Measurements from ENCODE around the gene AMER2.

The AMER2 gene

DNA sequence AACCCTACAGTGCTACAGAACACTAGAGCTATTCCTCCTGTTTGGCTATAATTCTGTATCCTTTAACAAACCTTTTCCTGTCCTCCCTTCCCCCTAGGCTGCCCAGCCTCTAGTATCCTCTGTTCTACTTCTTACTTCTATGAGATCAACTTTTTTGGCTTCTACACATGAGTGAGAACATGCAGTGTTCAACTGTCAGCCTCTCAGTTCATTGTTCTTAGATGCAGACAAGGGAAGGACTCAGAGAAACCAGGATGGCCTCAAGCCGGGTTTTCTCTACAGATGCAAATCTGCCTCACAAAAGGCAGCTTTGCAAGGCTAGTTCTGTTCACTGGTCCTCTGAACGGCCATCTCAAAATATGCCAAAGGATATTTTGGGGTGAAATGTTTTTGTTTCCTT is 18.4 kb downstream of the AMER2 start:
- H3K27ac ChIP-seq: no peak overlapping the region
- TF ChIP-seq ZFX (IDR thresholded peaks at IDR 0.05): no peak
- TF ChIP-seq, protein P1, sequence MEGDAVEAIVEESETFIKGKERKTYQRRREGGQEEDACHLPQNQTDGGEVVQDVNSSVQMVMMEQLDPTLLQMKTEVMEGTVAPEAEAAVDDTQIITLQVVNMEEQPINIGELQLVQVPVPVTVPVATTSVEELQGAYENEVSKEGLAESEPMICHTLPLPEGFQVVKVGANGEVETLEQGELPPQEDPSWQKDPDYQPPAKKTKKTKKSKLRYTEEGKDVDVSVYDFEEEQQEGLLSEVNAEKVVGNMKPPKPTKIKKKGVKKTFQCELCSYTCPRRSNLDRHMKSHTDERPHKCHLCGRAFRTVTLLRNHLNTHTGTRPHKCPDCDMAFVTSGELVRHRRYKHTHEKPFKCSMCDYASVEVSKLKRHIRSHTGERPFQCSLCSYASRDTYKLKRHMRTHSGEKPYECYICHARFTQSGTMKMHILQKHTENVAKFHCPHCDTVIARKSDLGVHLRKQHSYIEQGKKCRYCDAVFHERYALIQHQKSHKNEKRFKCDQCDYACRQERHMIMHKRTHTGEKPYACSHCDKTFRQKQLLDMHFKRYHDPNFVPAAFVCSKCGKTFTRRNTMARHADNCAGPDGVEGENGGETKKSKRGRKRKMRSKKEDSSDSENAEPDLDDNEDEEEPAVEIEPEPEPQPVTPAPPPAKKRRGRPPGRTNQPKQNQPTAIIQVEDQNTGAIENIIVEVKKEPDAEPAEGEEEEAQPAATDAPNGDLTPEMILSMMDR (conservative IDR thresholded peaks at IDR 0.05): no peak

DNA sequence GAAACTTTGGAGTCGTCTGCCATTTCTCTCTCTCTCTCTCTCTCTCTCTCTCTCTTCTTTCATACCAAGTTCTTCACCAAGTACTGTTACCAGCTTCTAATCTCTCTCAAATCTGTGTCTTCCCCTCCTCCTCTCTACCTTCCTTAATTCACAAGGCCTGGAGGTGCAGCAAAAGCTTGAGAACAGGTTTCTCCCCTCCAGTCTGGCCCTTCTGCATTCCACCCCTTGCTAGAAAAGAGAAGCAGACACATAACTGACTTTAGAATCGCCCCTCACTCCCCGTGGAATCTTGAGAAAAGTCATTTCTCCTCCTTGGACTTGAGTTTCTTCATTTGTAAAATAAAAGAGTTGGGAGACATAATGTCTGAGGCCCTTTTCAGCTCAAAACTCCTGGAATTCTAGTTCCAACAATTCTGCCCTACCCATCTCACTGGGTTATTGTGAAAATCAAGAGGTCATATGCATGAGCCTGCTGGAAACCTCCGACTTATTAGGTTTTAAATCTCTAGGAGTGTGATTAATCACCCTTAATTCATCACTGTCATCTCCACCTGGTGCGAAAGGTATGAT is 20.4 kb downstream of the AMER2 start:
- TF ChIP-seq, protein P1 (conservative IDR thresholded peaks at IDR 0.05): no peak
- no peak for TF ChIP-seq ZFX (IDR thresholded peaks at IDR 0.05)
- no peak overlapping the region for H3K27ac ChIP-seq

DNA sequence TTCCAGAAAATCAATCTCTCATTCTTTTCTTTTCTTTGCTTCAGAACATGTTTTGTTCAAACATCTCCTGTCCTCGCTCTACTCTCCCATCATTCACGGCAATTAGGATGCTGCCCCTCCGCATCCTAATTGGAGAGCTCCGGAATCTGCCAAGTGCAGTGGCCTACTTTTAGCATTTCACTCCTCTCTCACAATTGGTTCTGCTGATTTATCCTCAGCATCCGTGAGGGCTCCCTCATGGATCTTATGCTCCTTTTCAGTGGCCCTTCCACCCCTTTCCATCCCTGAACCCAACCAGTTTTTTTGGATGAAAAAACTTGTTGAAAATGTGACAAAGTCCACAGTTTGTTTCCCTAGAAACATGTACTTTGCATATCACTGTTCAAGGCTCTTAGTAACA is 22.4 kb downstream of the AMER2 start:
- H3K27ac ChIP-seq: no peak overlapping the region
- no peak for TF ChIP-seq ZFX (IDR thresholded peaks at IDR 0.05)
- TF ChIP-seq, protein P1 (conservative IDR thresholded peaks at IDR 0.05): no peak

DNA sequence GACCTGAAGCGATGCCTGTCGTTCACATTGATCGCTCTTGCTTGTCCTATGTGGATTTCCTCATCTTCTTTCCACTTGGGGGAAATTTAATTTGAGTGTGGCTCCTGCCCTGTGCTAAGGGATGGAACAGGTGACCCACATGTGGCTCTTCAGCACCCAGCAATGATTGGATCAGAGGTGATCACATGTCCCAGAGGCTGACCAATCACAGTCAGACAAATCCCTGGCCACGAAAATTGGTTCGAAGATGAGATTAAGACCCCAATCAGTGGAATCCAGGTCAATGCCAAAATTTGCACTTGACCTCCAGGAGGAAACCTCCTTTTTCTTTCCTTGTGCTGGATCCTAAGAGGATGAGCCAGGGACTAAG is 23.7 kb downstream of the AMER2 start:
- H3K27ac ChIP-seq: no peak overlapping the region
- TF ChIP-seq ZFX (IDR thresholded peaks at IDR 0.05): no peak
- TF ChIP-seq, protein P1 (conservative IDR thresholded peaks at IDR 0.05): no peak

DNA sequence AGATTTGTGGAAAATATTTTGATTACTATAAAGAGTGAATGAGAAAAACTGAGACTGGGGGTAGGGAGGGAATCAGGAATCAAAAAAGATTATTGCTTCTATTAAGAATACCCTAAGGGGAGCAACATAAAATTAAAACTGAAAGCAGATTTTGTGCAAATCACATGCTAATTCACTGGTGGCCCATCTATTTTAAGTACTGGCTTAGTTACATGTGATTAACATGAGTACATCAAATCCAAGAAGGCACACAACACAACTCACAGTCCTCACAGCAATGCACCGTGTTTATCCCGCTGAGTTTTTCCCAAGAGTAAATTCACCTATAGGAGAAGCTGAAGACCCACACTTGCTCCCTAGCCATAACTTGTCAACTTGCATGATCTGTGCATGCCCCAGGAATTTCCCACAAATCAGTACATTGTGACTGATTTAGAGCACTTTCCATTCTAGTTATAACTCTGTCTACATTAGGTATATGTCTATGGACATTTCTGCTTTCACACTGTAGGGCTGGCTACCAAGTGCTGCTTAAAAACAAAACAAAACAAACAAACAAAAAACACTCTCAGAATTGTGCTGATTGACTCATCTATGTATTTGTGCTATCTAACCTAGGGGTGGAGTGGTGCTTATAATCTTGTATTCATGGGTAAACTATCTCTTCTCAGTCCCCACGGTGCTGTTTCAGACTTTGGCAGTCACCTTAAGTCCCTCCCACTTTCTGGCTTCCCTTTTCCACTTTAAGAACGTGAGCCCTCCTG is 24.3 kb downstream of the AMER2 start:
- no peak for TF ChIP-seq ZFX (IDR thresholded peaks at IDR 0.05)
- TF ChIP-seq, protein P1 (conservative IDR thresholded peaks at IDR 0.05): no peak
- H3K27ac ChIP-seq: no peak overlapping the region

DNA sequence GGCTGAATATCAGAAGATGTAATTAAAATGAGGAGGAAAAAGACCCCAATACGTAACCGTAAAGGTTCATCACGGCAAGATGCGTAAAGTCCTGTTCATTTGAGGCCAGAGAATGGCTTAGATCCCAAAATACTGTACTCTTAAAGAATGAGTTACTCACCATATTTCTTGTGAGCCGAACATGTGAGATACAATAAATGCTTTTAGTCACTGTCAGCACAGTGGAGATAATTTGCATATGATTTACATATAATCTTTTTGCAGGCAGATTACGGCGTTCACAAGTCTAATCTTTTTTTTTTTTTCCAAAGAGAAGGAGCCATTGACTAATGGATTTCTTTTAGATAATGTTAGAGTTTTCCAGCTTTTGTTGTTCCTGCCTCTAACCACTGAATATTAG is 28.4 kb downstream of the AMER2 start:
- TF ChIP-seq, protein P1 (conservative IDR thresholded peaks at IDR 0.05): no peak
- TF ChIP-seq ZFX (IDR thresholded peaks at IDR 0.05): no peak
- no peak overlapping the region for H3K27ac ChIP-seq

DNA sequence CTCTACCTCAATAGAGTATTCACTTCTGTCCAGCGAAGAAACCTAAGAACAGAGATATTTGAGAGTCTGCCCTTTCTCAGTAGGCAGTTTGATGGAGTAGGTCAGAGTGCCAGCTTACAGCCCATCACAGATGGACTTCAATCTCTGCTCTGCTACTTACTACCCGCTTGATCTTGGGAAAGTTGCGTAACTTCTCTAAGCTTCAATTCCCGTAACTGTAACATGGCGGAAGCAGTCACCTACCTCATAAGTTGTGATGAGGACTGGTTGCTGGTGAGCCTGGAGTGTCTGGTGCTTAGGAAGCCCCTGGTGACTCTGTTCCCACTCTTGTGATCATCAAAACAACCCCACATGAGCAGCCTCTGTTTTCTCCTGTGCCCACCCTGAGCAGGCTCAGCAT is 31.0 kb downstream of the AMER2 start:
- no peak for TF ChIP-seq ZFX (IDR thresholded peaks at IDR 0.05)
- TF ChIP-seq, protein P1 (conservative IDR thresholded peaks at IDR 0.05): no peak

More for the DNA sequence above, 31.0 kb downstream of the AMER2 start:
- no peak overlapping the region for H3K27ac ChIP-seq

All from C4-2B (cell line).